Mucosa of descending colon (tissue), 3 donors: ENCODE measurements around the gene GIPC2. TPM values are rescaled to one million over a fixed set of nuclear protein-coding genes. Genes with fewer than 3 reads are reported as not detected.

Experiments
- ATAC-seq: fragments of 200-7000 bp; cut with Tn5 transposase; one replicate; pipeline ENCODE4 v1.9.1; 2020; ENCODE audit warnings: mild to moderate bottlenecking, moderate library complexity
- DNase-seq, 3 donors: peaks; one replicate each; pipeline ENCODE4 v3.0.0-alpha.2; 2020
- H3K36me3 ChIP-seq: fragments of 200-600 bp; one replicate; pipeline ENCODE4 v1.8.0; 2021; ENCODE audit warnings: low read depth, mild to moderate bottlenecking
- H3K4me1 ChIP-seq: fragments of 200-600 bp; one replicate; pipeline ENCODE4 v1.8.0; 2021; ENCODE audit warnings: low read depth, mild to moderate bottlenecking
- H3K4me3 ChIP-seq: fragments of 200-600 bp; one replicate; pipeline ENCODE4 v1.8.0; 2021; ENCODE audit warnings: mild to moderate bottlenecking
- H3K9me3 ChIP-seq: fragments of 200-600 bp; one replicate; pipeline ENCODE4 v1.8.0; 2021; ENCODE audit warnings: mild to moderate bottlenecking
- CTCF ChIP-seq: fragments of 200-600 bp; IDR thresholded peaks from one replicate; pipeline ENCODE4 v1.8.0; 2022; ENCODE audit warnings: antibody characterized with exemption, mild to moderate bottlenecking
- intact Hi-C, 2 donors: fragments of 100-400 bp; cut with DNase I in 1 of 2; cut with micrococcal nuclease in 1 of 2; formaldehyde crosslinking; loops; one replicate each; pipeline versions ENCODE4 v1.11.0 to v1.11.1; 2022; cut with DNase I, micrococcal nuclease
- total RNA-seq, 3 donors: library from RNA; stranded (reverse); fragmentation: NEBNext Ultra II Directional in 2 of 3; extraction: Animal tissue kit (Norgen Biotek cat#: 25700) in 2 of 3; gene quantifications; one replicate each; pipeline versions ENCODE4 v1.2.1 to v1.2.4, GENCODE V29; 2021 to 2023
- donor health status: DM: no; HTN: no; CAD: no; lungs with moderate emphysema.
- donor health status: DM: no; HTN: no; CAD: no.
- donor health status: DM: no; HTN: yes; CAD: no.

GIPC2 gene
- total RNA-seq, 3 donors from 2014 or later = 12.8 to 34.7 (median 27.9) TPM

GRCh38 chr1:78091886-78092285 is 46.1 kb downstream of the GIPC2 start:
- Histone ChIP-seq H3K9me3 (no peaks in the 10 kb centered on the region), H3K4me1 (no peaks in the 10 kb centered on the region), H3K4me3 (no peak overlapping the region), H3K36me3 (no peaks in the 10 kb centered on the region)
- ATAC-seq = no peak
- no peak for DNase-seq
- intact Hi-C loops = no loop called here
- no peak for TF ChIP-seq CTCF

GRCh38 chr1:78092643-78093042 is 46.9 kb downstream of the GIPC2 start:
- intact Hi-C loops = no loop called here
- Histone ChIP-seq H3K4me3 (no peak overlapping the region), H3K9me3 (no peaks in the 10 kb centered on the region), H3K36me3 (no peaks in the 10 kb centered on the region), H3K4me1 (no peaks in the 10 kb centered on the region)
- TF ChIP-seq CTCF = no peak
- ATAC-seq (no peak), DNase-seq (no peak)

- intact Hi-C loops = no loop called here
- ATAC-seq = no peak
Observed at GRCh38 chr1:78093560-78093959, 47.8 kb downstream of the GIPC2 start.

GRCh38 chr1:78094639-78095038 is 48.9 kb downstream of the GIPC2 start:
- ATAC-seq (no peak), DNase-seq (no peak)
- intact Hi-C loops = no loop called here
- H3K4me3 ChIP-seq = no peak overlapping the region
- no peaks in the 10 kb centered on the region for H3K36me3 ChIP-seq
- H3K9me3 ChIP-seq = no peaks in the 10 kb centered on the region
- TF ChIP-seq CTCF = no peak
- no peaks in the 10 kb centered on the region for H3K4me1 ChIP-seq

More at GRCh38 chr1:78093560-78093959, 47.8 kb downstream of the GIPC2 start:
- TF ChIP-seq CTCF = no peak
- H3K9me3 ChIP-seq = no peaks in the 10 kb centered on the region
- no peak for DNase-seq
- no peaks in the 10 kb centered on the region for H3K4me1 ChIP-seq
- H3K4me3 ChIP-seq = no peak overlapping the region
- no peaks in the 10 kb centered on the region for H3K36me3 ChIP-seq

- Histone ChIP-seq H3K4me1 (no peaks in the 10 kb centered on the region), H3K36me3 (no peaks in the 10 kb centered on the region), H3K4me3 (no peak overlapping the region), H3K9me3 (no peaks in the 10 kb centered on the region)
- ATAC-seq (no peak), DNase-seq (no peak)
- intact Hi-C loops = no loop called here
- TF ChIP-seq CTCF = no peak
Observed at GRCh38 chr1:78095593-78095992, 49.8 kb downstream of the GIPC2 start.

GRCh38 chr1:78096017-78096416 is 50.3 kb downstream of the GIPC2 start:
- intact Hi-C loops = no loop called here
- no peaks in the 10 kb centered on the region for H3K9me3 ChIP-seq
- DNase-seq (no peak), ATAC-seq (no peak)
- H3K4me1 ChIP-seq = no peaks in the 10 kb centered on the region
- no peaks in the 10 kb centered on the region for H3K36me3 ChIP-seq
- H3K4me3 ChIP-seq = no peak overlapping the region
- no peak for TF ChIP-seq CTCF
